BE2C (cell line): ENCODE data around the gene CDKN1C.

Experiments
- DNase-seq: peaks from one replicate; pipeline ENCODE4 v3.0.0-alpha.2; 2020
- H3K27me3 ChIP-seq: fragments of 250-450 bp; sonication (Bioruptor Pico); 2 replicates; pipeline ENCODE4 v1.5.1; 2020; ENCODE audit warnings: mild to moderate bottlenecking
- H3K36me3 ChIP-seq: fragments of 250-450 bp; sonication (Bioruptor Pico); 2 replicates; pipeline ENCODE4 v1.5.1; 2020; ENCODE audit warnings: mild to moderate bottlenecking
- H3K4me1 ChIP-seq: fragments of 250-450 bp; sonication (Bioruptor Pico); 2 replicates; pipeline ENCODE4 v1.5.1; 2020
- H3K4me3 ChIP-seq: 2 replicates; pipeline ENCODE4 v1.5.1; 2011; ENCODE audit warnings: low read depth, low read length
- H3K9me3 ChIP-seq: fragments of 250-450 bp; sonication (Bioruptor Pico); 2 replicates; pipeline ENCODE4 v1.5.1; 2020
- TF ChIP-seq, protein P1 (sequence below): IDR thresholded peaks from 2 replicates; pipeline ENCODE4 v1.5.1; 2012; ENCODE audit warnings: mild to moderate bottlenecking, low read depth, low read length

Gene CDKN1C

DNA sequence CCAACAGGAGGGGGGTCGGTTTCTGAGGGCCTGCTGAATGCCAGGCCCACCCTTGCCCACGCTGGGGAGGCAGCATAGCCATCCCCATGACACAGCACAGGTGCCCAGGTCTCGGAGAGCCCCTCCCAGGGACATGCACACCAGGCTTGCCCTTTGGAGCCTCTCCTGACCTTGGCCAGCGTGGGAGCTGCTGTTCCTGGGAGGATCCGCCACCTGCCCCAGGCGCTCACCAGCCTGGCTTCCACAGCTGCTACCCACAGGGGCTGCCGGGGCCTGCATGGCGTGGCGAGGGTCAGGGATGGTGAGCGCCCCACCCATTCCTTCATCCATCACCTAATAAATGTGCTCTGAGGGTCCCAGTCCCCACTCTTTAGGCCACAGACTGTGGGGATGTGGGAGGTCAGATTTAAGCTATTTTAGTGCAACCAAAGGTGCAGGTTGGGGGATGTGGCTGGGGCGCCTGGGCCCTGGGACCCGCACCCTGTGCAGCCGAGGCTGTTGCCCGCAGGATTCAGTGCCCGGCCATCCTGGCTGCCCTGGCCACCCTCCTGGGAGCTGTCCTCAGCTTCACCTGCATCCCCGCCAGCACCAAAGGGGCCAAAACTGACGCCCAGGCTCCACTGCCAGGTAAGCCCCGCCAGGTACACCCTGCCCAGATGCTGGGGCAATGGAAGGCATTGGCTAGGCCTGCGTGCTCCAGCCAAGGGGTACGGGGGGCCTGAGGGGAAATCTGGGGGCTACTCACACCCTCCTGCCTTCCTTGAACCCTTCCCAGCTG lies 30.7 kb upstream of the CDKN1C start:
- Histone ChIP-seq H3K4me1 (peaks cover 12% of the 10 kb centered on the region), H3K9me3 (no peaks in the 10 kb centered on the region), H3K27me3 (no peaks in the 10 kb centered on the region), H3K4me3 (no peak overlapping the region), H3K36me3 (no peaks in the 10 kb centered on the region)
- TF ChIP-seq, protein P1, sequence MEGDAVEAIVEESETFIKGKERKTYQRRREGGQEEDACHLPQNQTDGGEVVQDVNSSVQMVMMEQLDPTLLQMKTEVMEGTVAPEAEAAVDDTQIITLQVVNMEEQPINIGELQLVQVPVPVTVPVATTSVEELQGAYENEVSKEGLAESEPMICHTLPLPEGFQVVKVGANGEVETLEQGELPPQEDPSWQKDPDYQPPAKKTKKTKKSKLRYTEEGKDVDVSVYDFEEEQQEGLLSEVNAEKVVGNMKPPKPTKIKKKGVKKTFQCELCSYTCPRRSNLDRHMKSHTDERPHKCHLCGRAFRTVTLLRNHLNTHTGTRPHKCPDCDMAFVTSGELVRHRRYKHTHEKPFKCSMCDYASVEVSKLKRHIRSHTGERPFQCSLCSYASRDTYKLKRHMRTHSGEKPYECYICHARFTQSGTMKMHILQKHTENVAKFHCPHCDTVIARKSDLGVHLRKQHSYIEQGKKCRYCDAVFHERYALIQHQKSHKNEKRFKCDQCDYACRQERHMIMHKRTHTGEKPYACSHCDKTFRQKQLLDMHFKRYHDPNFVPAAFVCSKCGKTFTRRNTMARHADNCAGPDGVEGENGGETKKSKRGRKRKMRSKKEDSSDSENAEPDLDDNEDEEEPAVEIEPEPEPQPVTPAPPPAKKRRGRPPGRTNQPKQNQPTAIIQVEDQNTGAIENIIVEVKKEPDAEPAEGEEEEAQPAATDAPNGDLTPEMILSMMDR = no peak
- no peak for DNase-seq

- TF ChIP-seq, protein P1 = no peak
- H3K27me3 ChIP-seq = no peaks in the 10 kb centered on the region
- no peak overlapping the region for H3K4me3 ChIP-seq
- H3K9me3 ChIP-seq = no peaks in the 10 kb centered on the region
- no peaks in the 10 kb centered on the region for H3K36me3 ChIP-seq
- H3K4me1 ChIP-seq = peaks cover 12% of the 10 kb centered on the region
- DNase-seq = no peak
These were observed 29.9 kb upstream of the CDKN1C start for GRCh38 chr11:2915473-2915872.

DNA sequence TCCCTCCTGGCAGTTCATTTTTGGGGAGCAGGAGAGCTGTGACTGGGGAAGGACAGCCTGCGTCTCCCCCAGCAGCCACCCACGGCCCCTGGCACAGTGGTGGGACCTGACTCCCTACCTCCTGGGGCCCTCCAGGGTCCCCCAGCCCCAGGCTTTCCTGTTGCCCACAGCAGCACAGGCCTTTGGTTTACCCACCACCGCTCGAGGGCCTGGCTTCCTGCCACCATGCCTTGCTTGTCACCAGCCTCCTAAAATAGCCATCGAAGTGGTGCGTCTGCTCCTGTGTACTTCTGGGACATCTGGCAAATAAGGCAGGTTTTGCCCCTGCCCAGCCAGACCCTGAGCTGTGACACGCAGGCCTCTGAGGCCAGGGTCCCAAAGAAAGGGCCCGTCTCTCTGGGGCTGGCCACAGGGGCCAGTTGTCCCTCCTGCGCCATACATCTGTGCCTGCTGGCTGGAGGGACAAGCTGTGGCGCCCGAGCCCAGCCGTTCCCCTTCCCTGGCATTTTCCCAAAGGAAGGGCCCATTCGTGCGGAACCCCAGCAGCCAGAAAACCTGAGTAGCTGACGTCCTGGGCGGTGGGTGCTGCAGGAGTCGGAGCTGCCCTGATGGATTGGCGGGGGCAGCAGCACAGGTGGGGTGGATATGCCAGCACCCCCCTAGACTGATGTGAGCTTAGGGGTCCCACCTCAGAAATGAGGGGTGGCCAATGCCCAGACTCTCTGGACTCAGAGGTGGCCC lies 29.1 kb upstream of the CDKN1C start:
- no peaks in the 10 kb centered on the region for H3K27me3 ChIP-seq
- DNase-seq = peak; percentile 76
- H3K36me3 ChIP-seq = no peaks in the 10 kb centered on the region
- no peak overlapping the region for H3K4me3 ChIP-seq
- TF ChIP-seq, protein P1 = no peak
- peaks cover 12% of the 10 kb centered on the region for H3K4me1 ChIP-seq
- no peaks in the 10 kb centered on the region for H3K9me3 ChIP-seq

DNA sequence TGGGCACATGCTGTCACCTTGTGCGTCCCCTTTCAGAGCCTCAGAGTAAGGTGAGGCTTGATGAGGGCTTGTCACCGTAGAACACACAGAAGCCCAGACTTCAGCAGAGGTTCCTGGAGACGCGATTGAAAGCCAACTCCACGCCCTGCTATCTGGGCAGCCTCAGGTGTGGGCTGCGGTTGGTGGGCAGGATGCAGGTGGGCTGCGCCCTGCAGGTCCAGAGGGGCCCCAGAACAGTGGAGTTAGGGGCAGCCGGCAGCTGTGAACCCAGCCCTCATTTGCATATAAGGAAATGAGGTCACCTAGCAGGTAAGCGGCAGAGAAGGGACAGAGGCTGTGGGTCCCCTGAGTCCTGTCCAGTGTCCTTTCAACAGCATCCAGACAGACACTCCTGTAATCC lies 28.2 kb upstream of the CDKN1C start:
- DNase-seq = no peak
- Histone ChIP-seq H3K9me3 (no peaks in the 10 kb centered on the region), H3K4me3 (no peak overlapping the region), H3K27me3 (no peaks in the 10 kb centered on the region), H3K4me1 (peaks cover 12% of the 10 kb centered on the region), H3K36me3 (no peaks in the 10 kb centered on the region)
- TF ChIP-seq, protein P1 = no peak

- no peak for DNase-seq
These were observed 27.4 kb upstream of the CDKN1C start for GRCh38 chr11:2913019-2913431.

More at GRCh38 chr11:2913019-2913431, 27.4 kb upstream of the CDKN1C start:
- Histone ChIP-seq H3K27me3 (no peaks in the 10 kb centered on the region), H3K4me1 (peaks cover 12% of the 10 kb centered on the region), H3K4me3 (no peak overlapping the region), H3K36me3 (no peaks in the 10 kb centered on the region), H3K9me3 (no peaks in the 10 kb centered on the region)
- TF ChIP-seq, protein P1 = no peak
